CD4-positive, alpha-beta T cell (primary cell): ENCODE measurements around the gene PUDP. TPM values are rescaled to one million over a fixed set of nuclear protein-coding genes. Genes with fewer than 3 reads are reported as not detected.

ENCODE experiments used
- ATAC-seq: fragments of 200-7000 bp; cut with Tn5 transposase; one replicate; pipeline ENCODE4 v1.10.0; 2022; ENCODE audit warnings: mild to moderate bottlenecking; ENCODE audit not compliant: poor library complexity
- CTCF ChIA-PET: fragments of 350-600 bp; sonication (Branson Sonifier 250); formaldehyde crosslinking; loops from one replicate; lab custom pipeline; 2021; ENCODE audit warnings: antibody characterized with exemption, inconsistent platforms; lab: Charles Lee
- POLR2A ChIA-PET: fragments of 350-600 bp; sonication (Branson Sonifier 250); formaldehyde crosslinking; loops from one replicate; lab custom pipeline; 2021; ENCODE audit warnings: antibody characterized with exemption, inconsistent platforms; lab: Charles Lee
- DNase-seq, 14 experiments: peaks; one replicate each; pipeline ENCODE4 v3.0.0-alpha.2; 2013 to 2020; ENCODE audit warnings: mixed read lengths in 2 of 14
- H3K27ac ChIP-seq, 2 donors: one replicate each; pipeline versions ENCODE4 v1.5.1 to v1.7.0; 2013; ENCODE audit warnings: low read length in 2 of 2, low read depth in 1 of 2, mild to moderate bottlenecking in 1 of 2
- H3K27me3 ChIP-seq, 2 experiments: 1 replicate in 1 of 2; 2 replicates in 1 of 2; pipeline versions ENCODE4 v1.6.1 to v1.7.0; 2013; ENCODE audit warnings: low read length in 2 of 2, control low read depth in 1 of 2, mild to moderate bottlenecking in 1 of 2, moderate library complexity in 1 of 2; ENCODE audit not compliant: insufficient read depth in 2 of 2, control insufficient read depth in 1 of 2
- H3K36me3 ChIP-seq: one replicate; pipeline ENCODE4 v1.6.1; 2013; ENCODE audit warnings: low read length, control low read depth; ENCODE audit not compliant: insufficient read depth
- H3K4me1 ChIP-seq: one replicate; pipeline ENCODE4 v1.6.1; 2013; ENCODE audit warnings: low read length, control low read depth; ENCODE audit not compliant: insufficient read depth
- H3K4me3 ChIP-seq: one replicate; pipeline ENCODE4 v1.5.1; 2013; ENCODE audit warnings: mild to moderate bottlenecking, low read length, moderate library complexity
- H3K9me3 ChIP-seq, 2 experiments: 1 replicate in 1 of 2; 2 replicates in 1 of 2; pipeline versions ENCODE4 v1.6.1 to v1.7.0; 2013; ENCODE audit warnings: low read length in 2 of 2, mild to moderate bottlenecking in 2 of 2, control low read depth in 1 of 2, moderate library complexity in 1 of 2; ENCODE audit not compliant: control insufficient read depth in 1 of 2, insufficient read depth in 1 of 2
- H3K27ac Mint-ChIP-seq: one replicate; pipeline ENCODE4 v1.8.0; 2020; ENCODE audit warnings: mixed read lengths
- H3K27me3 Mint-ChIP-seq: one replicate; pipeline ENCODE4 v1.8.0; 2021; ENCODE audit warnings: mixed read lengths
- H3K36me3 Mint-ChIP-seq: one replicate; pipeline ENCODE4 v1.8.0; 2021; ENCODE audit warnings: low read depth, mixed read lengths
- H3K4me1 Mint-ChIP-seq: one replicate; pipeline ENCODE4 v1.8.0; 2021; ENCODE audit warnings: low read depth, mixed read lengths
- H3K4me3 Mint-ChIP-seq: one replicate; pipeline ENCODE4 v1.8.0; 2020; ENCODE audit warnings: mild to moderate bottlenecking, mixed read lengths
- H3K9me3 Mint-ChIP-seq: one replicate; pipeline ENCODE4 v1.8.0; 2020; ENCODE audit warnings: mixed read lengths
- CTCF ChIP-seq: fragments of 200-600 bp; IDR thresholded peaks from one replicate; pipeline ENCODE4 v1.8.0; 2022; ENCODE audit warnings: antibody characterized with exemption, mild to moderate bottlenecking
- intact Hi-C, 2 experiments: fragments of 100-400 bp; cut with DNase I in 1 of 2; cut with micrococcal nuclease in 1 of 2; formaldehyde crosslinking; loops; one replicate each; pipeline versions ENCODE4 v1.15.1 to v1.9.0; 2023 to 2025; cut with DNase I, micrococcal nuclease
- total RNA-seq, 174 experiments: library from RNA in 2 of 174; stranded (reverse) in 2 of 174; gene quantifications; one replicate each; pipeline ENCODE4 v1.2.3 and lab custom pipeline; 2021 to 2026

The PUDP gene
- total RNA-seq, 2 experiments from 2014 or later, result 3.2 to 3.5 TPM

- no peak overlapping the region for H3K27ac Mint-ChIP-seq
- POLR2A ChIA-PET, result no interaction called here
- ATAC-seq (no peak), DNase-seq (no peak)
- peaks cover 32% of the 10 kb centered on the region for H3K4me1 Mint-ChIP-seq
- Histone ChIP-seq H3K9me3 (peaks cover 0 to 4% of the 10 kb centered on the region in 2 experiments), H3K27ac (no peak overlapping the region), H3K4me1 (no peaks in the 10 kb centered on the region), H3K4me3 (no peak overlapping the region), H3K36me3 (no peaks in the 10 kb centered on the region), H3K27me3 (no peaks in the 10 kb centered on the region)
- no peak overlapping the region for H3K4me3 Mint-ChIP-seq
- peaks cover 34% of the 10 kb centered on the region for H3K36me3 Mint-ChIP-seq
- CTCF ChIA-PET, result no interaction called here
- H3K27me3 Mint-ChIP-seq, result no peaks in the 10 kb centered on the region
- no peaks in the 10 kb centered on the region for H3K9me3 Mint-ChIP-seq
- no peak for TF ChIP-seq CTCF
- intact Hi-C loops, result no loop called here
These were observed 27.1 kb downstream of the PUDP start for GRCh38 chrX:7120878-7121219.

- DNase-seq (no peak), ATAC-seq (no peak)
- Mint-ChIP-seq H3K4me3 (no peak overlapping the region), H3K27me3 (no peaks in the 10 kb centered on the region), H3K36me3 (peaks cover 28% of the 10 kb centered on the region), H3K4me1 (peaks cover 32% of the 10 kb centered on the region), H3K27ac (no peak overlapping the region), H3K9me3 (no peaks in the 10 kb centered on the region)
- Histone ChIP-seq H3K27me3 (no peaks in the 10 kb centered on the region), H3K4me3 (no peak overlapping the region), H3K4me1 (no peaks in the 10 kb centered on the region), H3K9me3 (peaks cover 0 to 4% of the 10 kb centered on the region in 2 experiments), H3K27ac (no peak overlapping the region), H3K36me3 (no peaks in the 10 kb centered on the region)
- ChIA-PET CTCF (no interaction called here), POLR2A (no interaction called here)
- intact Hi-C loops, result no loop called here
- TF ChIP-seq CTCF, result no peak
These were observed 27.7 kb downstream of the PUDP start for GRCh38 chrX:7119950-7120877.

GRCh38 chrX:7117587-7117986, 30.4 kb downstream of the PUDP start:
- CTCF ChIA-PET, result no interaction called here
- H3K4me3 Mint-ChIP-seq, result no peak overlapping the region
- H3K9me3 Mint-ChIP-seq, result no peaks in the 10 kb centered on the region
- peaks cover 32% of the 10 kb centered on the region for H3K4me1 Mint-ChIP-seq
- no peak for DNase-seq
- intact Hi-C loops, result no loop called here
- H3K9me3 ChIP-seq, result peaks cover 0 to 4% of the 10 kb centered on the region in 2 experiments
- no peak overlapping the region for H3K27ac ChIP-seq
- no peak for TF ChIP-seq CTCF
- H3K36me3 ChIP-seq, result no peaks in the 10 kb centered on the region
- POLR2A ChIA-PET, result no interaction called here
- H3K27ac Mint-ChIP-seq, result no peak overlapping the region
- H3K36me3 Mint-ChIP-seq, result peaks cover 16% of the 10 kb centered on the region
- H3K27me3 ChIP-seq, result no peaks in the 10 kb centered on the region
- H3K4me3 ChIP-seq, result no peak overlapping the region
- ATAC-seq, result no peak
- H3K4me1 ChIP-seq, result no peaks in the 10 kb centered on the region
- no peaks in the 10 kb centered on the region for H3K27me3 Mint-ChIP-seq
